ENCODE measurements around the gene GPN2.

GPN2 gene

DNA sequence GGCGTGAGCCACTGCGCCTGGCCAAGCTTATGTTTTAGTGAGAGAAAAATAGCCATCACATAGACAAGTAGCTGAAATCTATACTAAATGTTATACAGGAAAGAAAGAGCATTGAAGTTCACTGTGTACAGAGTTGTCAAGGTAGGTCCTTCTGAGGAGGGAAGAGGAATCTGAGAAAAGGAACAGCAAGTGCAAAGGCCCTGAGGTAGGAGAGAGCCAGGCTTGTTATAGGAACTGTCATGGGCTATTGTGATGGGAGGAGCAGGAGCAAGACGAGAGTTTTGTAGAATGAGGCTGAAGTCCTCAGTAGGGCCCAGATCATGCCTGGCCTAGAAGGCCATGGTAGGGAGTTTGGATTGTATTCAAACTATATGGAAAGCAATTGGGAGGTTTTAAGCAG, 59.0 kb downstream of the GPN2 start:
- no peak for DNase-seq

DNA sequence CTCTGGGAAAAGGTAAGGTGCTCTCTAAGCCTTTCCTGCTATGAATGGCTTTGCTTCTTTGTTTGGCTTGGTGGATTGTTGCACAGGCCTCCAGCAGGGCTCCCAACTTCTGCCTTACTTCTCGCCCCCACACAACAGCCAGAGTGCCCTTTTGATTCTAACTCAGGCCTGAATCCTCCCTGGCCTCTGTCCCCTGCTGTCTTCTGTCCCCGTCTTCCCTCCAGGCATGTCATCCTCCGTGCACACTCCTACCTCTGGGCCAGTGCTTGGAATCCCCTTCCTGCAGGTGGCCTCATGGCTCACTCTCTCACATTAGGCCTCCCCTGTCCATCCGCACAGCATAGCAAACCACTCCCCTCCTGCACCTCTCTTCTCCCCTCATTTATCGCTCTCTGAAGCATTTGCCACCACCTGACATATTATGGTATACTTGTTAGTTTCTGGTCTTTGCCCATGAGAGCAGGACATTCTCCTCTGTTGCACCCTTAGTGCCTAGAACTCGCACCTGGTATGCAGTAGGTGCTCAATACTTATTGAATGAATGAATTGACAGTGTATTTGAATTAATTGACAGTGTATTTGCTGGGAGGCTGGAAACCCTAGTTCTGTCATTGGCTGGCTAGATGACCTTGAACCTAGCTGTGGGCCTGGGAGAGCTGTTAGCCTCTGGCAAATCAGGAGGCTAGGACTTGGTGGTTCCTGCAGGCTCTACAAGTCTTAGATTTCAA, 60.7 kb downstream of the GPN2 start:
- DNase-seq = no peak

DNA sequence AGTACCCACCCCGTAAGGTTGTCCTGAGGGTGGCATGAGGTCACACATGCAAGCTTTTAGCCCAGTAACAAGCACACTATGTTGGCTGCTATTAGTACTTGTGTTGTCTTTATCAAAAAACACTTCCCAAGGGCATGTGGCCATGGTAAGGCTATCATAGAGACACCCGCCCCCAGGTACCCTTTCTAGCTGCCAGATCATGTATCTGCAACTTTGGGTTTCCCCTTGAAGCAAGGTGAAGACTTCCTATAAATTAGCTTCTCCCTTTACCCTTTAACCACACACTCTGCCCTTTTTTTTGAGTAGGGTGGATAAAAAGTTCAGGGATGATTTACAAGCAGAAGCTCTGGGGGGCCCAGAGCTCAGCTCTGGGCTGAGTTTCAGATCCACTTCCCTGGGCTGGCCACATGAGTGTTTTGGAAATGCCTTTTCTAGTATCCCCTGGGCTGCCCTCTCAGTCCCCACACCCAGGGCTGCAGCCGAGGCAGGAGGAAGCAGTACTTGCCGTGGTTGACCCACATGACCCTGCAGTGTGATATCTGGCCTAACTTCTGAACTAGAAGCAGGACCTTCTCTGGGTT, 61.6 kb downstream of the GPN2 start:
- no peak for DNase-seq

DNA sequence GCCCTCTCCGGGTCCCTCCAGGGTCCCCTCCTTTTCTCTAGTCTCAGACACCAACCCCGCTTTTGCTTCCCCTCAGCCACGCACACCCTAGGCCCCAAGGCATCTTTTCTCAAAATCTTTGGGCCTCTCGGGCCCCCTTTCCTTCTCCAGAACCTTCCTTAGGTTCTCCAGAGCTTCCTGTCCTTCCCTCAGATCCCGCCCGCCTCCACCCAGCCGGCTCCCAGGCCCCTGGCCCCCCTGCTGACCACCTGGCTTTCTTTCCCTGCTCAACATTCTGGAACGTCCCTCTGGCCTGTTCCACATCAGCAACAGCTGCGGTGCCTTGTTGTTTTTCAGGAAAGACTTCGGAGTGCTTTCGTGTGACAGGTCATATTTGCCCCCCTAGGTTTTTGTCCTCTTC, 62.4 kb downstream of the GPN2 start:
- DNase-seq = no peak

- no peak for DNase-seq
Observed at GRCh38 chr1:26827106-26827604, 62.9 kb downstream of the GPN2 start.

DNA sequence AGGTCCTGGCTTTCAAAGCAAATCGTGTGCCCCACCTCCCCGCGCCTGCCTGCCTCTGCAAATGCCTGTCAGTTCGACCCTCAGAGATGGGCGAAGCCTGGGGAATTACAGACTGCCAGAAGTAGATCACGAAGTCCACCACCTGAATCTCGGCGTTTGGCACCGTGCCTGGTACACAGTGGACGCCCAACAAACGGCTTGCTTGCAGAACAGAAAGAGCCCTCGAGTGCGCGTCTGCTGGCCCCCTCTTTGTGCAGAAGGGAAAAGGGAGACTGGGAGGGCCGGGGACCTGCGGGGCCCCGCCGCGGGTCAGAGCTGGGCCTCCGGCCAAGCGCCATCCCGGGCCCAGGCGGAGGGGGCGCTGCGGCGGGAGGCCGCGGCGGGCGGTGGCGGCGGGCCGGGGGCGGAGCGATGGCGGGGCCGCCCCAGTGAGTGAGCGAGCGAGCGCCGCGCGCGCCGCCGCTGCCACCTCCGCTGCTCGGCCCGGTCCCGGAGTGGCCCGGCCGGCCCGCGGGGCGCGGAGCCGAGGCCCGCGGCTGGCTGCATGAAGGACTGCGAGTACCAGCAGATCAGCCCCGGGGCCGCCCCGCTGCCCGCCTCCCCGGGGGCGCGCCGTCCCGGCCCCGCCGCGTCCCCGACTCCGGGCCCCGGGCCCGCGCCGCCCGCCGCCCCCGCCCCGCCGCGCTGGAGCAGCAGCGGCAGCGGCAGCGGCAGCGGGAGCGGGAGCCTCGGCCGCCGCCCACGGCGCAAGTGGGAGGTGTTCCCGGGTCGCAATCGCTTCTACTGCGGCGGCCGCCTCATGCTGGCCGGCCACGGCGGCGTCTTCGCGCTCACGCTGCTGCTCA, 63.6 kb downstream of the GPN2 start, which contains the start of gene ZDHHC18:
ZDHHC18 (plus strand) TSS at position 428 of the 845 bp plus-strand sequence; CDS start at position 545, 117 bp downstream.
- peak; percentile 7 for DNase-seq

Data from NCI-H446 treated with DMSO at 0.1 percent for 48 hours (cell line).